Lower leg skin (tissue), 4 donors: ENCODE results near the gene LDAH. TPM values are rescaled to one million over a fixed set of nuclear protein-coding genes. Genes with fewer than 3 reads are reported as not detected.
"Not testable (repeated sequence)": the region's sequence is repeated elsewhere in the genome, so short reads cannot be mapped to it uniquely, and the experiment has no call there.

Experiments used
- DNase-seq, 2 donors: peaks; one replicate each; pipeline ENCODE4 v3.0.0-alpha.2; 2019; ENCODE audit warnings: low spot score in 2 of 2
- H3K4me3 ChIP-seq: fragments of 200-600 bp; sonication (generic); 2 replicates; pipeline ENCODE4 v1.5.1; 2017; ENCODE audit warnings: mild to moderate bottlenecking, low read depth; ENCODE audit not compliant: poor library complexity, severe bottlenecking
- CTCF ChIP-seq, 3 donors: fragments of 450-650 bp; IDR thresholded peaks; one replicate each; pipeline ENCODE4 v1.5.1; 2016; ENCODE audit warnings: antibody characterized with exemption in 3 of 3, mild to moderate bottlenecking in 3 of 3, moderate library complexity in 2 of 3
- POLR2A ChIP-seq, 2 donors: fragments of 450-650 bp; IDR thresholded peaks; one replicate each; pipeline ENCODE4 v1.6.1; 2016 to 2017; ENCODE audit warnings: antibody characterized with exemption in 2 of 2, mild to moderate bottlenecking in 1 of 2, moderate library complexity in 1 of 2
- WGBS, 2 donors: methylation state at CpG; one replicate each; pipeline ENCODE4 v1.1.5; 2018; 5-methylcytosine and 5-hydroxymethylcytosine counted together
- intact Hi-C: fragments of 100-400 bp; cut with DNase I; formaldehyde crosslinking; loops from one replicate; pipeline ENCODE4 v1.15.0; 2023; ENCODE audit warnings: low total_unique reads
- total RNA-seq, 4 donors: library from RNA; depleted of rRNA; stranded (reverse); fragments of >200 nt; gene quantifications; one replicate each; pipeline ENCODE4 v1.1.0, GENCODE V29; 2016

The LDAH gene
- total RNA-seq, 4 donors from 2014 or later = 8.5 to 16.2 (median 11.6) TPM

- no peak for TF ChIP-seq CTCF (IDR thresholded peaks at IDR 0.05)
- TF ChIP-seq POLR2A (IDR thresholded peaks at IDR 0.05) = no peak
- H3K4me3 ChIP-seq = no peak overlapping the region
- no peak for DNase-seq
- WGBS, 2 donors = 91 to 98% methylated on average over 1 of the region's 1 CpG
- intact Hi-C loops = no loop called here
These were observed 100.2 kb downstream of the LDAH start for GRCh38 chr2:20722592-20723240.

DNA sequence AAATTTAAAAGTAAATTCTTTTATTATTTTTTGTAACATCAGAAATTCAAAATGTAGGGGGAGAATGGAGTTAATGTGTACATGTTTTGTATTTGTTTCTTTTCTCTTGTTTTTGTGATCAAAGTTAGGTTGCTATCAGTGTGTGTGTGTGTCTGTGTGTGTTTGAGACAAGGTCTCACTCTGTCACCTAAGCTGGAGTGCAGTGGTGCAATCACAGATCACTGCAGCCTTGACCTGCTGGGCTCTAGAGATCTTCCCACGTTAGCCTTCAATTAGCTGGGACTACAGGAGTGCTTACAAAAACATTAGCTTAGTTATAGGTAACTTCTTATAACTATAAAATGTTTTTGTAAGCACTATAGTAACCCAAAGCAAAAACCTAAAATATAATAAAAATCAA is 105.3 kb downstream of the LDAH start:
- intact Hi-C loops = no loop called here
- DNase-seq = no peak
- 83 to 87% methylated on average over 1 of the region's 1 CpG for WGBS, 2 donors
- no peak for TF ChIP-seq CTCF (IDR thresholded peaks at IDR 0.05)
- TF ChIP-seq POLR2A (IDR thresholded peaks at IDR 0.05) = no peak
- no peak overlapping the region for H3K4me3 ChIP-seq

DNA sequence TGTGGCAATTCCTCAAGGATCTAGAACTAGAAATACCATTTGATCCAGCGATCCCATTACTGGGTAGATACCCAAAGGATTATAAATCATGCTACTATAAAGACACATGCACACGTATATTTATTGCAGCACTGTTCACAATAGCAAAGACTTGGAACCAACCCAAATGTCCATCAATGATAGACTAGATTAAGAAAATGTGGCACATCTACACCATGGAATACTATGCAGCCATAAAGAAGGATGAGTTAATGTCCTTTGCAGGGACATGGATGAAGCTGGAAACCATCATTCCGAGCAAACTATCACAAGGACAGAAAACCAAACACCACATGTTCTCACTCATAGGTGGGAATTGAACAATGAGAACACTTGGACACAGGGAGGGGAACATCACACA is 106.7 kb downstream of the LDAH start:
- H3K4me3 ChIP-seq, DNase-seq, intact Hi-C loops: not testable (repeated sequence)
- WGBS, 2 donors = 95% methylated on average over 3 of the region's 3 CpGs

- intact Hi-C loops, DNase-seq, H3K4me3 ChIP-seq: not testable (repeated sequence)
- 92 to 98% methylated on average over 2 of the region's 2 CpGs for WGBS, 2 donors
These were observed 108.5 kb downstream of the LDAH start for GRCh38 chr2:20714412-20714811.

DNA sequence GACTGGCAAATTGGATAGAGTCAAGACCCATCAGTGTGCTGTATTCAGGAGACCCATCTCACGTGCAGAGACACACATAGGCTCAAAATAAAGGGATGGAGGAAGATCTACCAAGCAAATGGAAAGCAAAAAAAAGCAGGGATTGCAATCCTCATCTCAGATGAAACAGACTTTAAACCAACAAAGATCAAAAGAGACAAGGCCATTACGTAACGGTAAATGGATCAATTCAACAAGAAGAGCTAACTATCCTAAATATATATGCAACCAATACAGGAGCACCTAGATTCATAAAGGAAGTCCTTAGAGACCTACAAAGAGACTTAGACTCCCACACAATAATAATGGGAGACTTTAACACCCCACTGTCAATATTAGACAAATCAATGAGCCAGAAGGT is 109.3 kb downstream of the LDAH start:
- DNase-seq, H3K4me3 ChIP-seq, intact Hi-C loops: not testable (repeated sequence)
- 96 to 98% methylated on average over 3 of the region's 3 CpGs for WGBS, 2 donors

GRCh38 chr2:20711641-20712040 is 111.3 kb downstream of the LDAH start:
- DNase-seq, H3K4me3 ChIP-seq, intact Hi-C loops: not testable (repeated sequence)
- 93 to 100% methylated on average over 7 of the region's 7 CpGs for WGBS, 2 donors

DNA sequence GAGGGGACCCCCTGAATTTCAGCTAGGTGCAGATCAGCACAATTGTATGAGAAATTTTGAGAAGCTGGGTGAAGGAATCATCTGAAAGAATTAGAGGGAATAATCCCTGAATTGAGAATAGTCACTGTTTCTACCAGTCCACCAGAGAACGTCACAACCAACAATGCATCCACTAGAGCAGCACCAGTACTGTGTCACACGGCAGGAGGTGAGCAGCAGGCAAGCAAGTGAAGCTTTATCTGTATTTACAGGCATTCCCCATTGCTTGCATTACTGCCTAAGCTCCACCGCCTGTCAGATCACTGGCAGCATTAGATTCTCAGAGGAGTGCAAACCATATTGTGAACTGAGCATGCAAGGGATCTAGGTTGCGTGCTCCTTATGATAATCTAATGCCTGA is 115.3 kb downstream of the LDAH start:
- intact Hi-C loops = no loop called here
- no peak overlapping the region for H3K4me3 ChIP-seq
- no peak for DNase-seq
- 98% methylated on average over 4 of the region's 4 CpGs for WGBS, 2 donors
- TF ChIP-seq CTCF (IDR thresholded peaks at IDR 0.05) (no peak), POLR2A (IDR thresholded peaks at IDR 0.05) (no peak)

DNA sequence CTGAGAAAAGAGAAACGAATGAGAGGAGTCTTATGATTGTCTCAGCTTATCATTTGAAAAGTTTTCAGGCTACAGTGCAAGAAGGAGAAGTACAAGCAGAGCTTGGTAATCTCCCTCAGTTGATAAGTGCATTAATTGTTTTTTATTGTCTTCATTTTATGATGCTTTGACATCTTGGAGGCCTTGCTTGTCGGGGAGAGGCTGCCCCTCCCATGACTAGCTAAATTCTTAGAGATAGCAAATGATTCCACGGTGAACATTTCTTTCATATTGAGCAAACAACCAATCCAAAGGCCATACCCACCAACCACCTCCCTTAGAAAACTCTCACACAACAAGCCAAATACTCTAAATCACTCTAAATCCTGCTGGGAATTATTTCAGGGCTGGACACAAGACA is 116.1 kb downstream of the LDAH start:
- WGBS, 2 donors = 92 to 97% methylated on average over 3 of the region's 3 CpGs
- no peak for DNase-seq
- intact Hi-C loops = no loop called here
- TF ChIP-seq POLR2A (IDR thresholded peaks at IDR 0.05) (no peak), CTCF (IDR thresholded peaks at IDR 0.05) (no peak)
- H3K4me3 ChIP-seq = no peak overlapping the region
